DMS53 treated with DMSO at 0.1 percent for 48 hours (cell line): ENCODE results near the gene BCR.

Source experiments
- DNase-seq: peaks from one replicate; lab custom pipeline; 2025; ENCODE audit not compliant: unreplicated experiment; lab: John Stamatoyannopoulos, UW

The BCR gene

DNA sequence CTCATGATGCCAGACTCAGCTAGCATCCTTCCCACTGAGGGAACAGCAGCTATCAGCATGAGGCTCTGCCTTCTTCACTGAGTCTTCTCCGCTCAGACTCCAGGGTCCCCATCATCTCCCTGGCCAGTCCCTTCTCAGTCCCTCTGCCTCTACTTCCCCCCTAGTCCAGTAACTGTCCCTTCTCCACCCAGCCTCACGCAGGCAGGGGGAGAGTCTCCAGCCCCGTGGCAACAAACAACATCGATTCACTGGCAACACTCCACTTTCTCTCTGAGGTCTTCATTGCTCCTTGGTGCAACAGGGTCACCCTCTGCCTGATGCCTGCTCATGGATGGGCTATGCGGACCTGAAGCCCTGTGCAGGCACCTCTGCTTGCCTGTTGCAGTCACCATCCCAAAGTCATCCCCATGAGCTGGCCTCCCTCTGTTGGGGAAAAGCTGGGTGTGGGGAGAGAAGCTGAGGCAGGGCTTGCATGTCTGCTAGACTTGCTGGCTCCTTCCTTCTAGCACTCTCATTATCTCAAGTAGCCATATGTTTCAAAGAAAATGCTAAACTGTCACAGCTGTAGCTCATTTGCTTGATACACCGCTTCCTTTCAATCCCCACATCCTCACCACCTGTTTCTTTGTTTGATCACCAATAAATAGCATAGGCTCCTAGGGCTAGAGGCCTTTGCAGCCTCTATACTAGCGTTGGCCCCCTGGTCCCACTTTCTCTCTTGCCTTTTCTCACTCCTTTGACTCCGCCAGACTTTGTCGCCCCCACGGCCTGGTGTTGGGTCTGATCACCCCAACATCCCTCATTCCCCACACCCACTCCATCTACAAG lies 4.3 kb upstream of the BCR start:
- no peak for DNase-seq

DNA sequence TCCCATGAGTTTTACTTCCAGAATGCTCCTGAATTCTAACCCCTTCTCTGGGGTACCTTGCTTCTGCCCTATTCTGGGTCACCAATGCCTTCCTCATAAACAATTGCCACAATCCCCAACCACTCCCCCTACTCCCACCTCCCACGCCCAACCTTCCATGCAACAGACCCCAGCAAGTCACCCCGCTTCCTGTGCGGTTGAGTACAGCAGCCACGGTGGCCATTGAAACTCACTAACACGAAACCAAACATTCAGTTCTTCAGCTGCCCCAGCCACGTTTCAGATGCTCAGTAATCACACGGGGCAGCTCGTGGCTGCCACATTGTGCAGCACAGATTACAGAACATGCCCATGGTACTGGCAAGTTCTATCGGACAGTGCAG lies 3.7 kb upstream of the BCR start:
- DNase-seq: no peak

DNA sequence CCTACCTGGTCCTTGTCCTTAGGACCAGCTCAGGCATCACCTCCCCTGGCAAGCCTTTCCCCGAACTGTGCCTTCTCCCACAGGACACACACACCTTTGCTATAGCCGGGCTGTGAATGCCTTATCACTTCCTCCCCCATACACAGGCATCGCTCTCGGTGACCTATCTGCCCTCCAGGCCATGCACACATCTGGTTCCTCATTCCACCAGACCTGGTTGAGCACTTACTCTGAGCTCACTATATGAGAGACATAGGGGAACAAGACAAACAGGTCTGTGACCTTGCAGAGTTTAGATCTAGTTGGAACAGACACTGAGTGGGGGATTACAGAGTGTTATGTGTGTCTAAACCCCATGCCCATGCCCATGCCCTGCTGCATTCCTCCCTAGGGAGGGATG lies 3.1 kb upstream of the BCR start:
- DNase-seq: no peak

DNA sequence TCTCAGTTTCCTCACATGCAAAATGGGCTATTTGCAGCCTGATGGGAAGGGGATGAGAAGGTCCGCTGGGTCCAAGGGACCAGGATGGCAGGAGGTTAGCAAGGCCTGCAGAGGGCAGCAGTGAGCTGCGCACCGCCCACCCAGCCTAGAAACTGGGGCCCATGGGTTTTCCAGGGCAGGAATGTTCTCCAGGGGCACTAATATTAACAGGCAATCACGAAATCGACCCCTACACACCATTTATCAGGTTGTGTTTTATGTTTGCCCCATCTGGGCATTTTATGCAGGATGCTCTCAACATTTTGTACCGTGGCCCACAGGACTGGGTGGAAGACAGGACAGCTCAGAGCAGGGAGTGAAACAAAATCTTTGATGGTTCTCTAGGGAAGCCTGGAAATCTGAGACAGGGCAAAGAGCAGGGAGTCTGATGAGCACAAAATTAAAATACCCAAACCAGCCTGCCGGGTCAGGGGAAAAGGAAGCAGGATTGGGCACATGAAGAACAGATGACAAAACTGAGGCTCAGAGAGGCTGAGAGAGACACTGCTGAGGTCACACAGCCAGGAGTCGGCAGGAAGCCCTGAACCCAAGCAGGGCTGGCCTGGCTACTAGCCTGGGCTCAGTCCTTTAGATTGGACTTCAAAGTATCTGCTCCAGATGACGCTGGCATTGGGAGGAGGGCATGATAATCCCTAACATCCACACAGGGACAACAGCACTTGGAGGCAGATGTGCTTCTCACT lies 1.6 kb upstream of the BCR start:
- no peak for DNase-seq

DNA sequence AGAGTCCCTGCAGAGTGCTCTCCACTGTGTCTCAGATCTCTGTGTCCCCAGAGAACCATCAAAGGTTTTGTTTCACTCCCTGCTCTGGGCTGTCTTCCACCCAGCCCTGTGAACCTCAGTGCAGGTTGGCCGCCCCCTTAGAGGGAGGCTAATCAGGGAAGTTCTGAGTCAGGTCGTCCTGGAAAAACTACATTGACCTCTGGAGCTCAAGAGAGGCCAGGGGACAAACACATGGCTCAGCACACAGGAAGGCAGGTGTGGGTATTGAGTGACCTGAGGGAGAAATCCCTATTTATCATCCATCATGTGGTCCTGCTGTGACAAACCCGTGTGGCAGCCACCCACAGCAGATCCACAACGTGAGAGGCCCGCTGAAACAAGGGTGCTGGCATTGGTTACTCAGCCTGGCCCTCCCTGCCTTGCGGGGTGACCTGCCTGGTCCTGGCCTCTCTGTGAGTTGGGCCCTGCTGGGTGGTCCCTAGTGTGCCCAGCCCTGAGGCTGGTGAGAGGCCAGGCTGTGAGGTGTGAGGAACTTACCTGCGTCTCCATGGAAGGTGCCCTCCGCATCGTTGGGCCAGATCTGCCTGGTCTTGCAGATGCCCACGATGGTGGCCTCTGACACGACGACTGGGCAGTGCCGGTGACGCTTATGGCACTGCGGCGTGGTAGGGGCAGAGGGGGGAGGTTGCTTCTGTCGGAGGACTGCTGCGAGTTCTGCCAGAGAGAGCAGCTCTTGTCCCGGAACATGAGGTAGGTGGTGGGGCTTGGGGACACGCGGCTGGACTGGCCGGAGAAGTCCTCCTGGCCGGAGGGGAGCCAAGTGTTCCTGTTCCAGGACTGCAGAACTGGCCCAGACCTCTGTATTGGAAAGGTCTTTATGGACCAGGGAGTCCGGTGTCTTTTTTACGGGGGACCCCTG lies 669 bp upstream of the BCR start:
- DNase-seq: peak; percentile 33

DNA sequence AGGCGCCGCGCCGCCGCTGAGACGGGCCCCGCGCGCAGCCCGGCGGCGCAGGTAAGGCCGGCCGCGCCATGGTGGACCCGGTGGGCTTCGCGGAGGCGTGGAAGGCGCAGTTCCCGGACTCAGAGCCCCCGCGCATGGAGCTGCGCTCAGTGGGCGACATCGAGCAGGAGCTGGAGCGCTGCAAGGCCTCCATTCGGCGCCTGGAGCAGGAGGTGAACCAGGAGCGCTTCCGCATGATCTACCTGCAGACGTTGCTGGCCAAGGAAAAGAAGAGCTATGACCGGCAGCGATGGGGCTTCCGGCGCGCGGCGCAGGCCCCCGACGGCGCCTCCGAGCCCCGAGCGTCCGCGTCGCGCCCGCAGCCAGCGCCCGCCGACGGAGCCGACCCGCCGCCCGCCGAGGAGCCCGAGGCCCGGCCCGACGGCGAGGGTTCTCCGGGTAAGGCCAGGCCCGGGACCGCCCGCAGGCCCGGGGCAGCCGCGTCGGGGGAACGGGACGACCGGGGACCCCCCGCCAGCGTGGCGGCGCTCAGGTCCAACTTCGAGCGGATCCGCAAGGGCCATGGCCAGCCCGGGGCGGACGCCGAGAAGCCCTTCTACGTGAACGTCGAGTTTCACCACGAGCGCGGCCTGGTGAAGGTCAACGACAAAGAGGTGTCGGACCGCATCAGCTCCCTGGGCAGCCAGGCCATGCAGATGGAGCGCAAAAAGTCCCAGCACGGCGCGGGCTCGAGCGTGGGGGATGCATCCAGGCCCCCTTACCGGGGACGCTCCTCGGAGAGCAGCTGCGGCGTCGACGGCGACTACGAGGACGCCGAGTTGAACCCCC lies 798 bp downstream of the BCR start:
- no peak for DNase-seq

DNA sequence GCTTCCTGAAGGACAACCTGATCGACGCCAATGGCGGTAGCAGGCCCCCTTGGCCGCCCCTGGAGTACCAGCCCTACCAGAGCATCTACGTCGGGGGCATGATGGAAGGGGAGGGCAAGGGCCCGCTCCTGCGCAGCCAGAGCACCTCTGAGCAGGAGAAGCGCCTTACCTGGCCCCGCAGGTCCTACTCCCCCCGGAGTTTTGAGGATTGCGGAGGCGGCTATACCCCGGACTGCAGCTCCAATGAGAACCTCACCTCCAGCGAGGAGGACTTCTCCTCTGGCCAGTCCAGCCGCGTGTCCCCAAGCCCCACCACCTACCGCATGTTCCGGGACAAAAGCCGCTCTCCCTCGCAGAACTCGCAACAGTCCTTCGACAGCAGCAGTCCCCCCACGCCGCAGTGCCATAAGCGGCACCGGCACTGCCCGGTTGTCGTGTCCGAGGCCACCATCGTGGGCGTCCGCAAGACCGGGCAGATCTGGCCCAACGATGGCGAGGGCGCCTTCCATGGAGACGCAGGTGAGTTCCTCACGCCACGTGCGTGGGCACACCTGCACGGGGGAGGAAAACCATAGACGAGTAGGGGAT lies 1.5 kb downstream of the BCR start:
- no peak for DNase-seq

DNA sequence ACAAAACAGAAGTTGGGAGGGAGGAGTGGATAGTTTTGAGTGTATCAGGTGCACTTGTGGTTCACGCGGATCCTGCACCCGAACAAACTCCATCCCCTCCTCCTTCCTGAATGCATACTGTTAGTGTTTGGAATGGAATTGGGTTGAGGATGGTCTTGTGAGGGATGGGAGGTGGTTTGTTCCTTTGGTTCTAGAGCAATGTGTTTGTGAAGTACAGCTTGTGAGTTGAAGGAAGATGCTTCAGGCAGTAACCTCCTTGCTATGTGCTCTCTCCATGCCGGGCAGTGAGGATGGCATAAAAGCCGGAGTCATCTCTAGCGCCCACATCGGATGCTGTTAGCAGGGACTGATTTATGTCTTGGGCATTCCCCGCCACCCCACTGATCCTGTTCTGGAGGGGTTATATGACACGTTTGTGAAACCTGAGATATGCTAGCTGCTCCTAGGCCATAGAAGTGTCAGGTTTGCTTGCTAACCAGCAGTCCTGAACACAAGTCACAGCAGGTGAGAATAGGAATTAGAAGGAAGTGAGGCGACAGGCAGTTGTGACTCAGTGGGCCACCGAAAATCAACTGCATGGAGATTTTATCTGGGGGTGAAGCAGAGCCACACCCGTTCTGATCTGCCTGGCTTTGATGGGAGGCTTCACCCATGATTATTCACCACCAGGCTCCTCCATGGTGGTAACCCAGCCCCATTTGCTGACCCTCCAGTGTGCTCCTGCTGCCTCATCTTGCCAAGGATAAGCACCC lies 2.2 kb downstream of the BCR start:
- no peak for DNase-seq

DNA sequence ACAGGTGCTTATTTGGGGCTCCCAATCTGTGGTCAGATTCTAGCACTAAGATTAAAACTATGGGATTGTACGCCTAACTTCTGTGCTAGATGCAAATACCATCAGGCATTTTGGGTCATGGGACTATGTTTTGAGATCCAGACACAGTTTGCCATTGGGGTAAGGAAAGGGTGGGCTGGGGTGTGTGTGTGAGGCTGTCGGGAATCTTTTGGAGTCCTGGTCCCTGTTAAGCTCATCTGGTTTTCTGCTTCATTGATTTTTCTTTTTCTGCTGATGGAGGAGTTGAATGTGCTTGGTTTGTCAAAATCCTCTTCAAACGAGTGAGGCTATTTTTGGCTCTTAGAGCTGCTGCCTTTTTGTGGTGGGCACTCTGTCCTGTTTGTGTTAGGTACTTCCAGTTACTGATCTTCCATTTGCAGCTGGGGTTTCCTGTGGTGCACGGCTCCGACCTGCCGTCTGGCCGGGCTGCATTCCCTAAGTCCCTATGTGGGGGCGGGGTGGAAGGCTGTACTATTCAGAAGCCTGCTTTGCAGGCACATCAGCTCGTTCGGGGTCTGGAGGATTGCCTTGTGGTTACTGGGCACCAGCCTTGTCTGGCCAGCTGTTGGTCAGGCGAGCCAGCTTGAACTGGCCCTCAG lies 2.9 kb downstream of the BCR start:
- DNase-seq: no peak

DNA sequence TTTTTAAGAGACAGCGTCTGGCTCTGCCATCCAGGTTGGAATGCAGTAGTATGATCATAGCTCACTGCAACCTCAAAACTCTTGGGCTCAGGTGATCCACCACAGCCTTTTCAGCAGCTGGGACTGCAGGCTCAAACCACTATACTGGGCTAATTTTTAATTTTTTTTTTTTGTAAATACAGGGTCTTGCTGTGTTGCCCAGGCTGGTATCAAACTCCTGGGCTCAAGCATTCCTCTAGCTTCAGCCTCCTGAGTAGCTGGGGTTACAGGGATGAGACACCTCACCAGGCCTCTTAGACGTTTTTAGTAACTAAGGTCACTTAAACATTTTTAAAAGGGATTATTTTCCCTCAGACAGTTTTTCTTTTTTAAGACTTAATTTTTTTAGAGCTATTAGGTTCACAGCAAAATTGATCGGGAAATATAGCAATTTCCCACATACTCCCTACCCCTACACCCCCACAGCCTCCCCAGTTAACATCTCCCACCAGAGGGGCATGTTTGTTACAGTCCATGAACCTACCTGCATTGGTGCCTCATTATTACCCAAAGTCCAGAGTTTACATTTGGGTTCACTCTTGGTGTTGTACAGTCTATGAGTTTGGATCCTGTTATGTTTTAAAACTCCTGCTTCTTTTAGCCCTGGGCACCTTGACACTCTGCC lies 3.9 kb downstream of the BCR start:
- DNase-seq: no peak

DNA sequence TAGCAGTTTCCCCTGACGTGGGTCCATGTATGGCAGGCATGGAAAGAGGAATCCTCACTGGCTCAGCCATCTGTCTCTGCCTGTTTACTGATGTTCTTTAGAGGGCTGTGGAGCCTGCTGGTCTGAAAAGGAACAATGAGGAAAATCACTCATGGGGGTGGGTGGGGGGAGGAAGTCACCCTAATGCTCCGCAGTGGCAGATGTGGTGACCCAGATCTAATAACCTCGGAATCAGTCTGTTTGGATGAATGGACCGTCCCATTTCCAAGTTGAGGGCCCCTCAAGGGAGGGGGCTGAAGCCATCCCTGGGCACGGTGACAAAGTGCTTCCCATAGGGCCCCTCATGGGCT lies 4.4 kb downstream of the BCR start:
- no peak for DNase-seq

DNA sequence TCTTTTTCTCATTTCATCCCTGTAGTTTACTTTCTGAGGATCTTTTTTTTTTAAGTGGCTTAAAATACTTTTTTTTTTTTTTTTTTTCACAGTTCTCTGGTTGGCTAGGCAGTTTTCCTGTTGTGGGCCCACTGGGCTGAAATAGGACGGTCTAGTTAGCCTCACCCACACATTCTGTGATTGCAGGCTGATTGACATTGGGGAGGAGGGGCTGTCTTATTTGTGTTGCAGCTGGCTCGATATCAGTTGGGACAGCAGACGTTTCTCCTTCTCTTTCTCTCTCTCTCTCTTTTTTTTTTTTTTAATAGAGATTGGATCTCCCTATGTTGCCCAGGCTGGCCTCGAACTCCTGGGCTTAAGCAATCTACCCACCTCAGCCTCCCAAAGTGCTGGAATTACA lies 6.9 kb downstream of the BCR start:
- no peak for DNase-seq

DNA sequence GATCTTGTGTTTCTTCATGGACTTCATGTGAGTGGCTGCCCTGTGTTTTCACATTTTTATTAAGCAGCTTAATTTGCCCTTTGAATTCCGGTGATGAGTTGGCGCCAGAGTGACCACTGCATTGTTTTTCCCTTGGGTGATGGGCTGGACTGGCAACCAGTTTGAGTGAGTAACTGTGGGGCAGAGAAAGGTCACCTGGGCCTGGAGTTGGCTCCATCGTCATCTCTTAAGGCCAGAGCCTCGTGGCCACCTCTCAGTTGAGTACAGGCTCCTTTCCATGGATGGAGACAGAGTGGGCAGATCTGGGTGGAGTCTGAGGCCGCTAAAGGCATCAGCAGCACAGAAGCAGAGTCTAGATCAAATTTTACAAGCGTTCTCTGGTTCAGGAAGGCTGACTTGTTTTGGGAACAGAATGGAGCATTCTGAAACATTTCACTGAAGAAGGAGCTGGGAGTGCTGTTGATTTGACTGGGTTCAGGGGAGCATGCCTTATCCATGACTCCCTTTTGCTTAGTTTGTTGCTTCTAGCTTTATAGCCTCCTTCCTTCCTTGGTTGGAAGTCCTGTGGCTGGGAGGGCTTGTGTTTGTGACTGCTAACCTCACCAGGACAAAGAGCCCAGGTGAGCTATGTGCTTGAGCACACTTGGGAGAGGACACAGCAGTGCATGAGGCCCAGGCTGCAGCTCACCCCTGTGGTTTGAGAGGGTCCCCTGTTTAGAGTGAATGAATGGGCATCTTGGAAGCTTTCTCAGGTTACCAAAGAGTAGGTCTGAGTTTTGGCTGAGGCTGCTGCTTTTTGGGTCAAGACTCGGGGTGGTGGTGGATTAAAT lies 7.8 kb downstream of the BCR start:
- no peak for DNase-seq

DNA sequence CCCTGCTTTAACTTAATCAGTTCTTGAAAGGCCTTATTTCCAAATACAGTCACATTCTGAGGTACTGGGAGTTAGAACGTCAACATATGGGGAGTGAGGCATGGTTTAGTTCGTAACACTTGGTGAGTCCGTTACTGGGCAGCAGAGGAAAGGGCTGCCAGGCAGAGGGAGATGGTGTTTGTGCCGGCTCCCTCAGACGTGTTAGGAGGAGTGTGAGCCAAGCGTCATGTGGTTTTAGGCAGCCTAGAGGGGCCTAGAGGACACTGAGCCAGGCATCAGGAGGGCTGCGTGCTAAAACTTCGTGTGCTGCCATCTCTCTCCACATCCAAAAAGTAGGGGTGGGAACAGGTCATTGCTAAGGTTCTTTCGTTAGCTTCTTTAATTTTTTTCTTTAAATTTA lies 10.2 kb downstream of the BCR start:
- no peak for DNase-seq

DNA sequence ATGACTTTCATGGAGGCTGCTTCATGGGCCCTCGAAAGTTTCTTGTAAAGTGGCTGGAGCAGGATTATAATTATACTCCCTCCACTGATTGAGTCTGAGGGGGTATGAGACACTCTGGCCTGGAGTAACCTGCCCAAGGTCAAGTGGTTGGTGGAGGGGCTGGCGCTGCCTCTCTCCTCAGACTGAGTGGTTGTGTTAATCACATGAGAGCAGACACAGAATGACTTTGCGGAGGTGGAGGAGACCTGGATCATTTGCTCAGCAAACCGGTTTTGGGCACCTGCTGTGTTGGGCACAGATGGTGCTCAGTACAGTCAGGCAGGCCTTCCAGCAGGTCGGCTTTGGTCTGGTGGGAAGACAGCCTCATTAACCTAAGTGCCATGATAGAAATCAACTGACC lies 11.8 kb downstream of the BCR start:
- DNase-seq: peak; percentile 77

DNA sequence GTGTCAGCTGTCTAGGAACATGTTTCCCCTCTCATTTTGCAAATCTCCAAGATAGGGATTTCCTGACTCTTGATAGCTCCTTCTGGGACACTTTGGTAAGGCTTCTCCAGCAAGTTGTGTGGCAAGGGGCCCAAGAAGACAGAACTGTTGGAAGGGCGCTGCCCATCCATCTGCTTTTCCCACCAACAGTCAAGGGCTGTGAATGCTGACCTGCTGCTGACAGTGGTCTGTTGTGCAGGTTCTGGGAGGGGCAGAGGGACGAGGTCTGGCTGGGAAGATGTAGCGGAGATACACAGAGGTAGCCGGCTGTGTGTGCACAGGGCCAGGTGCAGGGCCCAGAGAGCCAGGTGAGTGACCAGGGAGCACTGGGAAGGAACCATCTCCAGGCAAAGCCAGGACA lies 12.2 kb downstream of the BCR start:
- DNase-seq: no peak

DNA sequence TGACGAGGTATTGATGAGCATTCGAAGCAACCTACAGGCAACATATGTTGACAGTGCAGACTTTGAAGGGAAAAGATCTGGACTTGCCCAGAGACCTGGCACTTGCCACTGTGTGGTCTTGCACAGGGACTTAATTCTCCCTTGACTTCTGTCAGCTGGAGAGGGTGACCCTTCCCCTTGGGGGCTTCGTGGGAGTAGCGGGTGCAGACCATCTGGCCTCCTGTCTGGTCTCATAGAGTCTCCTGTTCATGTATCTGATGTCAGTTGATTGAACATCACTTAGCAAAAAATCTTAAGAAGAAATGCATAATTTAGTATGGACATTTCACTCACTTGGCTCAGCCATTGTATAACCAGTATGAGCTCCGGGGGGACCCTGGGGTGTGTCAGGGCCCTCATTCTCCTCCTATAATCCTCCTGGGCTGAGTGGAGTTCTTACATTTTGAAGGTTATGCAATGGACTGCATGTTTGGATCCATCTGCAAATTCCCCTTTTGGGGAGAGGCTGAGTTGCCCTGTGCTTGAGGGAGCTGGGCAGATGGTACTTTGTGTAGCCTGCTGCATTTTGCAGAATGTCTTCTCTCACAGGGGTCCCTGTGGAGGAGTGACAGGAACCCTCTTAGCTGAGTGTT lies 13.0 kb downstream of the BCR start:
- no peak for DNase-seq
